SK-N-MC (cell line): ENCODE data around the gene MBD3L2.

ENCODE experiments used
- DNase-seq: peaks from one replicate; pipeline ENCODE4 v3.0.0-alpha.2; 2011; ENCODE audit warnings: low read depth, low spot score
- H3K27ac ChIP-seq: fragments of 200-600 bp; sonication (generic); 2 replicates; pipeline ENCODE4 v1.5.1; 2016; ENCODE audit warnings: mixed run types
- H3K36me3 ChIP-seq: fragments of 200-600 bp; sonication (generic); 2 replicates; pipeline ENCODE4 v1.6.1; 2017; ENCODE audit warnings: antibody characterized with exemption, low read length, mixed read lengths; ENCODE audit not compliant: insufficient read depth
- H3K4me3 ChIP-seq: fragments of 200-600 bp; sonication (generic); 2 replicates; pipeline ENCODE4 v1.5.1; 2016
- H3K9ac ChIP-seq: fragments of 200-600 bp; sonication (generic); 2 replicates; pipeline ENCODE4 v1.8.0; 2017; ENCODE audit warnings: mixed run types, mixed read lengths; ENCODE audit not compliant: insufficient read length
- H3K9me3 ChIP-seq: fragments of 200-600 bp; sonication (generic); 2 replicates; pipeline ENCODE4 v1.6.1; 2017; ENCODE audit warnings: low read depth, mild to moderate bottlenecking, antibody characterized with exemption, low read length, moderate library complexity, mixed read lengths
- EZH2 ChIP-seq: fragments of 200-600 bp; sonication (generic); IDR thresholded peaks from one replicate; pipeline ENCODE4 v1.6.1; 2017; ENCODE audit warnings: antibody characterized with exemption
- FOXP2 ChIP-seq: optimal IDR thresholded peaks from 2 replicates; pipeline ENCODE3; 2011; ENCODE audit warnings: mild to moderate bottlenecking, moderate library complexity; ENCODE audit not compliant: insufficient read depth; ENCODE audit errors: extremely low read length, control extremely low read depth
- POLR2AphosphoS5 ChIP-seq: IDR thresholded peaks from 2 replicates; pipeline ENCODE4 v1.6.1; 2012; ENCODE audit warnings: mild to moderate bottlenecking, low read depth, low read length, borderline replicate concordance

MBD3L2 gene

DNA sequence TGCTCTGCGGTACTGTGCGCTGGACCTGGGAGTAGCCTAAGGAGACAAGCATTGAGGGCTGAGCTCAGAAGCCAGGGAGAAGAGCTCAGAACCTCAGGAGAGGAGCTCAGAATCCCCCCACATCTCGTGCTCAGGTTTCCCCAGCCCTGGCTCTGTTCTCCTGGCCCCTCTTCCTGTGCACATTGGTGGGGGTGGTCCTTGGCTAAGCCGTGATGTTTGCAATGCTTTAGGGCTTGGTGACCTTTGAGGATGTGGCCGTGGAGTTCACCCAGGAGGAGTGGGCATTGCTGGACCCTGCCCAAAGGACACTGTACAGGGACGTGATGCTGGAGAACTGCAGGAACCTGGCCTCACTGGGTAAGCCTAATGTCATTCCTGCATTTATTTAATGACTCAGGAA lies 27.0 kb downstream of the MBD3L2 start:
- H3K36me3 ChIP-seq: peaks cover 93% of the 10 kb centered on the region
- no peak overlapping the region for H3K9ac ChIP-seq
- DNase-seq: no peak
- no peak overlapping the region for H3K4me3 ChIP-seq
- TF ChIP-seq EZH2 (no peak), FOXP2 (no peak), POLR2AphosphoS5 (no peak)
- peaks cover 34% of the 10 kb centered on the region for H3K9me3 ChIP-seq
- no peak overlapping the region for H3K27ac ChIP-seq

DNA sequence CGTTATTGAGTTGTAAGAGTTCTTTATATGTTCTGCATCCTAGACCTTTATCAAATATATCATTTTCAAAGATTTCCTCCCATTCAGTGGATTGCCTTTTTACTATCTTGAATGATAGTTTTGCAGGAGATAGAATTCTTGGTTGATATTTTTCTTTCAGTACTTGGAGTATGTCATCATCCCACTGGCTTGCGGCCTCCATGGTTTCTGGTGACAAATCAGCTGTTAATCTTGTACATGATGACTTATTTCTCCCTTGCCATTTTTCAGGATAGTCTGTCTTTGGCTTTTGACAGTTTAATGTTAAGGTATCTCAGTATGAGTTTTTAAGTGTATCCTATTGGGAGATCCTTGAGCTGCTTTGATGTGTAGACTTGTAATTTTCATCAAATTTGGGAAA lies 28.9 kb downstream of the MBD3L2 start:
- TF ChIP-seq EZH2 (no peak), POLR2AphosphoS5 (no peak), FOXP2 (no peak)
- H3K27ac ChIP-seq: no peak overlapping the region
- H3K4me3 ChIP-seq: no peak overlapping the region
- no peak for DNase-seq
- no peak overlapping the region for H3K9ac ChIP-seq
- peaks cover 98% of the 10 kb centered on the region for H3K36me3 ChIP-seq
- peaks cover 53% of the 10 kb centered on the region for H3K9me3 ChIP-seq

DNA sequence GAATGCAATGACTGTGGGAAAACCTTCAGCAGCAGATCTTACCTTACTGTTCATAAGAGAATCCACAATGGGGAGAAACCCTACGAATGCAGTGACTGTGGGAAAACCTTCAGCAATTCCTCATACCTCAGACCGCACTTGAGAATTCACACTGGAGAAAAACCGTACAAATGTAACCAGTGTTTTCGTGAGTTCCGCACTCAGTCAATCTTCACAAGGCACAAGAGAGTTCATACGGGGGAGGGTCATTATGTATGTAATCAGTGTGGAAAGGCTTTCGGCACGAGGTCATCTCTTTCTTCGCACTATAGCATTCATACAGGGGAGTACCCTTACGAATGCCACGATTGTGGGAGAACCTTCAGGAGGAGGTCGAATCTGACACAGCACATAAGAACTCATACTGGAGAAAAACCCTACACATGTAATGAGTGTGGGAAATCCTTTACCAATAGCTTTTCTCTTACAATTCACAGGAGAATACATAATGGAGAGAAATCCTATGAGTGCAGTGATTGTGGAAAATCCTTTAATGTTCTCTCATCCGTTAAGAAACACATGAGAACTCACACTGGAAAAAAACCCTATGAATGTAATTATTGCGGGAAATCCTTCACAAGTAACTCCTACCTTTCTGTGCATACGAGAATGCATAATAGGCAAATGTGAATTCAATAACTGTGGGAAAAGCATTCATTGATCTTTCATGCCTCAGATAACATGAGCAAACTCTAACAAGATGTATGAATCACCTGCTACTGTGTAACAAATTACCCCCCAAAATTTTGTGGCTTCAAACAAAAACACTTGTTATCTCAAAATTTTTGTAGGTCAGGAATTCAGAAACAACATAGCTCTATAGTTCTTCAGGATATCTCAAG lies 34.2 kb downstream of the MBD3L2 start:
- peaks cover 62% of the 10 kb centered on the region for H3K9me3 ChIP-seq
- DNase-seq: no peak

DNA sequence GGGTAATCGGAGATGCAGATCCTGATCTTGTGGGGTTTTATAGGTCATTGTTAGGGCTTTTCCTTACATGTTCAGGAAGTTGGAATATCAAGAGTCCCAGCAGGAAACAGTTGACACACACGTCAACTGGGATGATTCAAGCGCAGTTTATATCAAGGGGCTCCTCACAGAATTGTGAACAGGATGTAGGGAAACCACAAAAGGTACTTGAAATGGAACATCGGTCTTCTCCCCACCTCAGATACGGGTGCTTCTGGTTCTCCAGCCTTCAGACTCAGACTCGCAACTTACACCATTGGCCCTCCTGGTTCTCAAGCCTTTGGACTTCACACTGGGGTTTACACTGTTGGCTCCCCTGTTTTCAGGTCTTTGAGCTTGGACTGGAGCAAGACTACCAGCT lies 39.9 kb downstream of the MBD3L2 start:
- peaks cover 12% of the 10 kb centered on the region for H3K36me3 ChIP-seq
- no peak overlapping the region for H3K9ac ChIP-seq
- DNase-seq: no peak
- H3K27ac ChIP-seq: no peak overlapping the region
- TF ChIP-seq FOXP2 (no peak), POLR2AphosphoS5 (no peak), EZH2 (no peak)
- H3K4me3 ChIP-seq: no peak overlapping the region
- peaks cover 17% of the 10 kb centered on the region for H3K9me3 ChIP-seq

More for the DNA sequence above, 34.2 kb downstream of the MBD3L2 start:
- Histone ChIP-seq H3K27ac (no peak overlapping the region), H3K36me3 (peaks cover 69% of the 10 kb centered on the region), H3K4me3 (peak overlapping the region; percentile 15; the same call in 1 of the 2 replicates), H3K9ac (no peak overlapping the region)
- TF ChIP-seq EZH2: no peak
- TF ChIP-seq FOXP2: no peak
- no peak for TF ChIP-seq POLR2AphosphoS5

DNA sequence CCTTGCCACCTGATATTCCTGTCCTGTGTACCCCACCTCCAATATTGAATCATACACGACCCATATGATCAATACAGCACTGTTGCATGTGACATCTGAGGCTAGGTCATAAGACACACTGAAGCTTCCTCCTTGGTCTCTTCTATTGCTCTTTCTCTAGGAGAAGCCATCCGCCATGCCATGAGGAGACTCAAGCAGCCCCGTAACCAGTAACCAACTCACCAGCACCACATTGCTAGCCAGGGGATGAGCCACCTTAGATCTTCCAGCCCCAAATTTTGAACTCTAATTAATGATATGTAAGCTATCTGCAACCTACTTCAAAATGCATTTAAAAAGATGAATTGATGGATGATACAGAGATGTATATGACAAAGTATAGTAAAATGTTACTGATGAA lies 49.0 kb downstream of the MBD3L2 start:
- TF ChIP-seq FOXP2 (no peak), POLR2AphosphoS5 (no peak), EZH2 (no peak)
- Histone ChIP-seq H3K27ac (no peak overlapping the region), H3K9ac (no peak overlapping the region), H3K36me3 (no peaks in the 10 kb centered on the region), H3K9me3 (no peaks in the 10 kb centered on the region), H3K4me3 (peak overlapping the region; percentile 78)
- DNase-seq: no peak

DNA sequence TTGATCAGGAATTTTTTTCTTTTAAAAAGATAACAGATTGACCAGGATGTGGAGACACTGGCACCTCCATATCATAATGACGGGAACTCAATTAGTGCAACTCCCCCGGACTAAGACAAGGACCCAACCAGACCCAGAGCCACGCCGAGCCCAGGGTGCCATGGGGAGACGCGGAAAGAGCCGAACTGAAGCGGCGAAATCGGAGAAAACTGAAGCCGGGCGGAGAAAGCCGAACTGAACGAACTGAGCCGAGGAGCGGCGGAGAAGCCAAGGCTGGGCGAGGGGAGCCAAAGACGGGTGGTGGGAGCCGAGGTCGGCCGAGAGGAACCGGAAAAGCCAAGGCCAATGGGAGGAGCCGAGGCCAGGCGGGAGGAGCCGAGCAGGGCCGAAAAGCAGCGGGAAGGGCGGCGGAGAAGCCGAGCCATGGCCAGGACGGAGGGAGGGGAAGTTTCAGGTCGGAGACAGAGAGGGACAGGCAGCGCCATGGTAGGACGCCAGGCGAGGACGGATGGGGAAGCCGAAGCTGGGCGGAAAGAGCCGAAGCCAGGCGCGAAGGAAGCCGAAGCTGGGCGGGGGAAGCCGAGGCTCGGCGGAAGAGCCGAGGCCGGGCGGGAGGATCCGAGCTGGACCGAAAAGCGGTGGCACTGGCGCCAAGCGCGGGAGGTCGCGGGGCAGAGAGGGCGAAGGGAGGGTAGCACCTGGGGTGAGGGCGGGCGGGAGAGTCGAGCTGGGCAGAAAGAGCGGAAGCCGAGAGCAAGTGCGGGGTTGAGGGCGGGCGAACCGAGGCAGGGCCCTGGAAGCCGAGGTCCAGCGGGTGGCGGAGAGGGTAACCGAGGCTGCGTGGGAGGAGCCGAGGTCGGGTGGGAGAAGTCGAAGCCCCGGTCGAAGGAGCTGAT lies 49.8 kb downstream of the MBD3L2 start:
- Histone ChIP-seq H3K27ac (peak overlapping the region; percentile 85), H3K9me3 (no peaks in the 10 kb centered on the region), H3K9ac (peak overlapping the region; percentile 88), H3K4me3 (peak overlapping the region; percentile 78), H3K36me3 (no peaks in the 10 kb centered on the region)
- no peak for DNase-seq
- TF ChIP-seq FOXP2 (peak; percentile 77), EZH2 (no peak), POLR2AphosphoS5 (peak; percentile 83; the same call in 1 of the 2 replicates)

DNA sequence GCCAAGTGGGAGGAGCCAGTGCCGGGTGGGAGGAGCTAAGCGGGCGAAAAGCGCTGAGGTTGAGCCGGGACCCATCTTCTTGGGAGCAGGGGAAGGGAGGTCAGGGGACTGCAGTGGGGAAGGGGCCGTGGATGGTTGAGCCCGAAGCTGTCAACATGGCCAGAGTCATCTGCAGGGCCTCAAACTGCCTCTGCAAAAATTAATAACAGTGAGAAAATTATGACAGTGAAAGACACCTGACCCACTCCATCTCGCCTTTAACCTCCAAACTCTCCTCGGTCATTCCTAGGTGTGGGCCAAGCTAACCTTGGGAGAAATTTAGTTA lies 50.4 kb downstream of the MBD3L2 start:
- Histone ChIP-seq H3K27ac (peak overlapping the region; percentile 85; the same call in 1 of the 2 replicates), H3K4me3 (peak overlapping the region; percentile 78), H3K9ac (peak overlapping the region; percentile 88), H3K36me3 (no peaks in the 10 kb centered on the region), H3K9me3 (no peaks in the 10 kb centered on the region)
- DNase-seq: no peak
- TF ChIP-seq EZH2: no peak
